ENCODE measurements around the gene ZG16. TPM values are rescaled to one million over a fixed set of nuclear protein-coding genes. Genes with fewer than 3 reads are reported as not detected.

Gene ZG16
- total and polyA plus RNA-seq, 2 of the 8 experiments (the other 6 are each of a cell fraction or from before 2014, with no cell fraction given) = not detected

DNA sequence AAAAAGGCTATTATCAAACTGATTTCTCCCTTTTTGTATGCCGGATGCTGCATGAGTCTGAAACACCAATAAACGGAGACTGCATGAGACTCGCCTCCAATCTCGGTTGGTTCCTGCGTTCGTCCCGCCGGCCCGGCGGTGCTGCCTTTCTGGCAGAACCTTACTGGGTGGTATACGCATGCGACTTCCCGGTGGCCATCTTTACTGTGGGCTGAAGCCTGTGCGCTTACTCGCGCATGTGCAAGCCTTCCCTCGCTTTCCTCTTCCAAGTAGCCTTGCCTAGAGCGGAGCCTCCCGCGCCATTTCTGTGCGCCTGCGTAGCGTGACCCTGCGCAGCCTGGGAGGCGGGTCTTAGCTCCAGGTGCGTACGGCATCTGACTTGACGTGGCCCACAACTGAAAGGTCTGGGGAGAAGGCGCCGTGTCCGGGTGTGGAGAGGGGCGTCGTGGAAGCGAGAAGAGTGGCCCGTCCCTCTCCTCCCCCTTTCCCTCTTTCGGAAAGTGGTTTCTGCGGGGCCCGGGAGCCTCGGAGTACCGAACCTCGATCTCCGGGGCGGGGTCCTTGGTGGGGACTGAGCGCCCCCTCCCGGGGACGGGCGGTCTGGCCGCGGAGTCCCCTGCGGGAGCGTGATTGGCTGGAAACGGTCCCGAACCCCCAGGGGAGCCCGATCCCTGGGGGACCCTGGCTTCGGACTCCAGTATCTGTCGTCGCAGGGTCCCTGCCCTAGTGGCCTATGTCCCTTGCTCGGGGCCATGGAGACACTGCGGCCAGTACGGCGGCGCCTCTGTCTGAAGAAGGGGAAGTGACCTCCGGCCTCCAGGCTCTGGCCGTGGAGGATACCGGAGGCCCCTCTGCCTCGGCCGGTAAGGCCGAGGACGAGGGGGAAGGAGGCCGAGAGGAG is 38.0 kb downstream of the ZG16 start, which contains the start of gene PAGR1 (continued):
- TF ChIP-seq EZH2 (IDR thresholded peaks at IDR 0.05; ENCODE audit: low read depth, low read length, severe bottlenecking) (no peak), HDAC2 (IDR thresholded peaks at IDR 0.05; ENCODE audit: borderline replicate concordance in 1 of 2, low read depth in 2 of 2, low read length in 2 of 2) (0 out of 4 replicates have a peak, but pooled peaks of 1 of the 2 experiments have one; percentile 25), BCL11A (IDR thresholded peaks at IDR 0.05; ENCODE audit: low read depth in 2 of 2, low read length in 2 of 2) (no peak), TBP (IDR thresholded peaks at IDR 0.05; ENCODE audit: low read depth, low read length) (peak; percentile 87), POLR2AphosphoS5 (IDR thresholded peaks at IDR 0.05; ENCODE audit: low read depth, low read length) (peak; percentile 93), CTCF (IDR thresholded peaks at IDR 0.05; ENCODE audit: control extremely low read depth in 1 of 3, insufficient read depth in 1 of 3, low read depth in 1 of 3, low read length in 3 of 3) (peak in 2 of 3 experiments; percentile 71 to 78; a peak in 3 of 4 replicates), USF2 (IDR thresholded peaks at IDR 0.05; ENCODE audit: low read length) (no peak), ZNF274 (IDR thresholded peaks at IDR 0.05; ENCODE audit: borderline replicate concordance, extremely low read depth, low read length) (no peak), NANOG (IDR thresholded peaks at IDR 0.05; ENCODE audit: insufficient read depth, low read depth, low read length, poor library complexity, severe bottlenecking) (no peak), BRCA1 (IDR thresholded peaks at IDR 0.05; ENCODE audit: low read depth, low read length) (no peak), GABPA (IDR thresholded peaks at IDR 0.05; ENCODE audit: borderline replicate concordance, insufficient read depth, low read length) (no peak), POLR2A (IDR thresholded peaks at IDR 0.05; ENCODE audit: control extremely low read depth in 1 of 2, low read depth in 2 of 2, low read length in 2 of 2) (peak in 1 of 2 experiments; percentile 86; a peak in 2 of 3 replicates), EP300 (IDR thresholded peaks at IDR 0.05; ENCODE audit: borderline replicate concordance in 1 of 2, low read depth in 2 of 2, low read length in 2 of 2) (no peak), TAF1 (IDR thresholded peaks at IDR 0.05; ENCODE audit: low read depth, low read length) (peak; percentile 87), YY1 (IDR thresholded peaks at IDR 0.05; ENCODE audit: low read depth, low read length) (peak; percentile 100), BACH1 (IDR thresholded peaks at IDR 0.05; ENCODE audit: low read length) (peak; percentile 33; the same call in 1 of the 2 replicates), CBX5 (IDR thresholded peaks at IDR 0.05; ENCODE audit: low read depth, low read length) (no peak), JUND (IDR thresholded peaks at IDR 0.05; ENCODE audit: low read length) (no peak), FOSL1 (IDR thresholded peaks at IDR 0.05; ENCODE audit: insufficient read depth, low read depth, low read length) (no peak)
